HCT116 (cell line): ENCODE measurements around the gene OR2Y1. TPM values are rescaled to one million over a fixed set of nuclear protein-coding genes. Genes with fewer than 3 reads are reported as not detected.

Experiments used
- ATAC-seq: fragments of 200-7000 bp; cut with Tn5 transposase; 2 replicates; pipeline ENCODE4 v1.9.1; 2020; ENCODE audit warnings: mild to moderate bottlenecking, moderate library complexity
- BruUV-seq: library from RNA; stranded (reverse); fragments of 400-500 nt; replicated peaks from 2 replicates; lab custom pipeline; 2021; lab: Mats Ljungman, UMichigan
- CTCF ChIA-PET: fragments of 300-600 bp; sonication (Branson Sonifier 250); formaldehyde crosslinking; loops from one replicate; lab custom pipeline; 2021; ENCODE audit warnings: antibody characterized with exemption; lab: Charles Lee
- POLR2A ChIA-PET: fragments of 300-600, 350-600 bp; sonication (Branson Sonifier 250); formaldehyde crosslinking; loops from one replicate; lab custom pipeline; 2021; ENCODE audit warnings: antibody characterized with exemption; lab: Charles Lee
- RAD21 ChIA-PET, 2 experiments: fragments of 300-600 bp; sonication (Branson Sonifier 250); formaldehyde crosslinking; loops; one replicate each; lab custom pipeline; 2023; ENCODE audit warnings: low total read pairs in 2 of 2; ENCODE audit not compliant: uncharacterized antibody in 2 of 2, unreplicated experiment in 2 of 2, low non-redundant PET in 1 of 2; lab: Charles Lee
- DNase-seq: peaks from one replicate; pipeline ENCODE4 v3.0.0-alpha.2; 2010; ENCODE audit warnings: low read depth, low spot score
- H2AFZ ChIP-seq: fragments of 200-600 bp; shearing (Covaris generic), sonication (generic); 2 replicates; pipeline ENCODE4 v1.6.1; 2017; ENCODE audit warnings: low read depth, mixed run types, mixed read lengths, antibody characterized with exemption, low read length; ENCODE audit not compliant: poor library complexity, severe bottlenecking
- H3K27ac ChIP-seq: 2 replicates; pipeline ENCODE4 v1.5.1; 2012; ENCODE audit warnings: low read depth, low read length
- H3K27me3 ChIP-seq: fragments of 200-600 bp; sonication (generic); 2 replicates; pipeline ENCODE4 v1.6.1; 2016; ENCODE audit warnings: mixed run types, low read length, mixed read lengths; ENCODE audit not compliant: insufficient read depth
- H3K36me3 ChIP-seq, 2 experiments: fragments of 200-500 bp in 1 of 2; fragments of 200-600 bp in 1 of 2; sonication (Bioruptor generic) in 1 of 2; sonication (generic) in 1 of 2; 2 replicates each; pipeline versions ENCODE4 v1.5.1 to v1.6.1; 2014 to 2016; ENCODE audit warnings: low read length in 2 of 2, inconsistent platforms in 1 of 2, mixed read lengths in 1 of 2, mixed run types in 1 of 2; ENCODE audit not compliant: insufficient read depth in 2 of 2, control insufficient read depth in 1 of 2
- H3K4me1 ChIP-seq, 2 experiments: fragments of 200-600 bp in 1 of 2; sonication (generic) in 1 of 2; 2 replicates each; pipeline versions ENCODE4 v1.5.1 to v1.6.1; 2012 to 2017; ENCODE audit warnings: low read length in 2 of 2, inconsistent platforms in 1 of 2, mild to moderate bottlenecking in 1 of 2, mixed read lengths in 1 of 2, mixed run types in 1 of 2, moderate library complexity in 1 of 2; ENCODE audit not compliant: insufficient read depth in 2 of 2, control insufficient read depth in 1 of 2
- H3K4me2 ChIP-seq: fragments of 200-600 bp; sonication (generic); 2 replicates; pipeline ENCODE4 v1.6.1; 2017; ENCODE audit warnings: mixed run types, low read length, mixed read lengths
- H3K4me3 ChIP-seq, 2 experiments: fragments of 200-600 bp in 1 of 2; sonication (generic) in 1 of 2; replicated peaks in 1 of 2; 2 replicates each; pipeline ENCODE4 v1.5.1; 2011 to 2016; ENCODE audit warnings: low read length in 2 of 2, control low read depth in 1 of 2, low read depth in 1 of 2, mild to moderate bottlenecking in 1 of 2, mixed read lengths in 1 of 2, mixed run types in 1 of 2
- H3K79me2 ChIP-seq: fragments of 200-600 bp; sonication (generic); 2 replicates; pipeline ENCODE4 v1.6.1; 2017; ENCODE audit warnings: mild to moderate bottlenecking, mixed run types, low read length, moderate library complexity, mixed read lengths; ENCODE audit not compliant: insufficient read depth
- H3K9ac ChIP-seq: fragments of 200-600 bp; sonication (generic); 2 replicates; pipeline ENCODE4 v1.6.1; 2016; ENCODE audit warnings: low read length, mixed read lengths
- H3K9me2 ChIP-seq: fragments of 200-600 bp; sonication (generic), shearing (Covaris generic); 2 replicates; pipeline ENCODE4 v1.6.1; 2017; ENCODE audit warnings: mixed run types, mild to moderate bottlenecking, moderate library complexity; ENCODE audit not compliant: insufficient read depth
- H3K9me3 ChIP-seq, 2 experiments: fragments of 200-500 bp in 1 of 2; fragments of 200-600 bp in 1 of 2; sonication (Bioruptor generic) in 1 of 2; sonication (generic) in 1 of 2; 2 replicates each; pipeline ENCODE4 v1.6.1; 2014 to 2017; ENCODE audit warnings: low read length in 2 of 2, mixed read lengths in 2 of 2, inconsistent platforms in 1 of 2, low read depth in 1 of 2, mild to moderate bottlenecking in 1 of 2, mixed run types in 1 of 2, moderate library complexity in 1 of 2; ENCODE audit not compliant: control insufficient read depth in 1 of 2, insufficient read depth in 1 of 2
- H4K20me1 ChIP-seq: fragments of 200-600 bp; sonication (generic), shearing (Covaris generic); 2 replicates; pipeline ENCODE4 v1.6.1; 2017; ENCODE audit warnings: mixed run types, mild to moderate bottlenecking, moderate library complexity; ENCODE audit not compliant: insufficient read depth
- ATF3 ChIP-seq: IDR thresholded peaks from 2 replicates; pipeline ENCODE4 v1.6.1; 2012
- CTCF ChIP-seq, 3 experiments: fragments of 200-600 bp in 1 of 3; sonication (generic) in 1 of 3; IDR thresholded peaks in 2 of 3; conservative IDR thresholded peaks in 1 of 3; 2 replicates each; pipeline ENCODE4 v1.5.1; 2012 to 2017; ENCODE audit warnings: low read depth in 2 of 3, low read length in 2 of 3, antibody characterized with exemption in 1 of 3, borderline replicate concordance in 1 of 3, control low read depth in 1 of 3, mild to moderate bottlenecking in 1 of 3, mixed read lengths in 1 of 3, mixed run types in 1 of 3, moderate library complexity in 1 of 3; ENCODE audit not compliant: insufficient read depth in 1 of 3
- ELF1 ChIP-seq: IDR thresholded peaks from 2 replicates; pipeline ENCODE4 v1.6.1; 2012; ENCODE audit warnings: low read depth, borderline replicate concordance
- EZH2phosphoT487 ChIP-seq: fragments of 200-600 bp; IDR thresholded peaks from 2 replicates; pipeline ENCODE4 v1.6.1; 2018; ENCODE audit warnings: antibody characterized with exemption, borderline replicate concordance
- FOSL1 ChIP-seq: IDR thresholded peaks from 2 replicates; pipeline ENCODE4 v1.6.1; 2012; ENCODE audit warnings: low read depth
- JUND ChIP-seq: IDR thresholded peaks from 2 replicates; pipeline ENCODE4 v1.6.1; 2012
- MAX ChIP-seq: IDR thresholded peaks from 2 replicates; pipeline ENCODE4 v1.6.1; 2012
- POLR2A ChIP-seq: IDR thresholded peaks from 2 replicates; pipeline ENCODE4 v1.7.0; 2011; ENCODE audit warnings: borderline replicate concordance; ENCODE audit not compliant: insufficient read depth, insufficient read length; ENCODE audit errors: extremely low read depth
- POLR2AphosphoS5 ChIP-seq: IDR thresholded peaks from 2 replicates; pipeline ENCODE4 v1.6.1; 2011; ENCODE audit warnings: mild to moderate bottlenecking, low read depth, low read length, moderate library complexity
- REST ChIP-seq: IDR thresholded peaks from 2 replicates; pipeline ENCODE4 v1.6.1; 2012; ENCODE audit warnings: low read depth
- SIN3A ChIP-seq: IDR thresholded peaks from 2 replicates; pipeline ENCODE4 v1.6.1; 2012; ENCODE audit warnings: low read depth
- YY1 ChIP-seq: IDR thresholded peaks from 2 replicates; pipeline ENCODE4 v1.6.1; 2011; ENCODE audit warnings: low read length, low read depth, moderate library complexity, mild to moderate bottlenecking; ENCODE audit not compliant: insufficient replicate concordance; ENCODE audit errors: extremely low read depth
- ZFX ChIP-seq: fragments of 450-650 bp; IDR thresholded peaks from 2 replicates; pipeline ENCODE4 v1.6.1; 2017
- intact Hi-C: fragments of 100-400 bp; cut with micrococcal nuclease; formaldehyde crosslinking; loops from 2 replicates; pipeline ENCODE4 v1.10.0; 2022
- total RNA-seq: library from RNA; stranded (reverse); gene quantifications from one replicate; pipeline ENCODE4 v1.2.1, GENCODE V29; 2021; ENCODE audit not compliant: unreplicated experiment

The OR2Y1 gene
- total RNA-seq, 1 experiment from 2014 or later, result not detected

GRCh38 chr5:180787711-180788431, 48.0 kb upstream of the OR2Y1 start:
- Histone ChIP-seq H3K9ac (no peak overlapping the region), H3K27me3 (no peaks in the 10 kb centered on the region), H3K4me2 (no peak overlapping the region), H3K4me3 (no peak overlapping the region), H3K36me3 (peaks cover 0 to 5% of the 10 kb centered on the region in 2 experiments; a peak in 1 of 4 replicates), H3K79me2 (peaks cover 10% of the 10 kb centered on the region), H3K9me3 (no peaks in the 10 kb centered on the region), H3K27ac (no peak overlapping the region), H2AFZ (no peak overlapping the region), H3K4me1 (peaks cover 9 to 10% of the 10 kb centered on the region in 2 experiments; a peak in 3 of 4 replicates), H4K20me1 (no peaks in the 10 kb centered on the region), H3K9me2 (no peaks in the 10 kb centered on the region)
- intact Hi-C loops, result loop anchor here (10.0 kb wide), 1 partner anchor 287 kb away; no protein-coding TSS in a partner anchor
- DNase-seq, result no peak
- ChIA-PET RAD21 (no interaction called here), CTCF (no interaction called here), POLR2A (no interaction called here)
- BruUV-seq, result no TSS peak
- no peak for TF ChIP-seq POLR2AphosphoS5
- TF ChIP-seq ZFX, result no peak
- no peak for TF ChIP-seq SIN3A
- no peak for TF ChIP-seq EZH2phosphoT487
- TF ChIP-seq POLR2A, result no peak
- TF ChIP-seq CTCF (IDR thresholded peaks at IDR 0.05 in 2 of 3, conservative IDR thresholded peaks at IDR 0.05 in 1 of 3; ENCODE audit: borderline replicate concordance in 1 of 3, insufficient read depth in 1 of 3, low read depth in 2 of 3, low read length in 2 of 3), result no peak
- TF ChIP-seq ELF1, result no peak
- no peak for TF ChIP-seq MAX
- TF ChIP-seq REST, result no peak
- no peak for TF ChIP-seq JUND
- no peak for TF ChIP-seq ATF3
- no peak for TF ChIP-seq FOSL1
- TF ChIP-seq YY1, result no peak
- no peak for ATAC-seq
